ENCODE data around the gene DCP2.

DCP2 gene

DNA sequence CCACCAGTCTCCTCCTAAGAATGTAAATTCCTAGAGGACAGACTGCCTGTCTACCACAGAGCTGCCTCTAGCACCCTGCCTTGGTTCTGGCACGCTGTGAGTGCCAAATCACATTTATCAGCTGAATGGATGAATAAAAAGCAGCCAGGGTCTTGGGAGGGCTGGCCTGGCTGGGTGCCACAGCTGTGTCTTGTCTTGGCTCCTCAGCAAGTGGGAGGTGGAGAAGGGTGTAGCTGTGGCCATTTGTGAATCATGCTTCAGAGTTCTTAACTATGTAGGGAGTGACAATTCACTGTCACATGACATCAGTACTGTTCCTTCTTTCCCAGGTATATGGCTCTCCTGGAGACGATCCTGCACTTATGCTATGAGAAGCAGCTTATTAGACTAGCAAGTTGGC is 70.6 kb downstream of the DCP2 start:
- no peaks in the 10 kb centered on the region for H3F3A ChIP-seq (ENCODE audit: insufficient read depth, low read length)
- no peak overlapping the region for H3K4me2 ChIP-seq (ENCODE audit: low read length)
- H4K20me1 ChIP-seq (ENCODE audit: insufficient read depth, low read length) = no peaks in the 10 kb centered on the region
- no peak overlapping the region for H3K9ac ChIP-seq (ENCODE audit: low read length)
- H3K9me3 ChIP-seq (ENCODE audit: low read length) = no peaks in the 10 kb centered on the region
- H3K4me1 ChIP-seq (ENCODE audit: insufficient read depth, low read length, severe bottlenecking) = peaks cover 6% of the 10 kb centered on the region
- H3K27me3 ChIP-seq (ENCODE audit: insufficient read depth, low read length) = no peaks in the 10 kb centered on the region
- no peak overlapping the region for H3K27ac ChIP-seq (ENCODE audit: low read depth, low read length, poor library complexity, severe bottlenecking)
- no peak overlapping the region for H3K4me3 ChIP-seq (ENCODE audit: low read depth, low read length, poor library complexity, severe bottlenecking)
- no peak for TF ChIP-seq EZH2 (IDR thresholded peaks at IDR 0.05; ENCODE audit: borderline replicate concordance, low read length)
- TF ChIP-seq, protein P1, sequence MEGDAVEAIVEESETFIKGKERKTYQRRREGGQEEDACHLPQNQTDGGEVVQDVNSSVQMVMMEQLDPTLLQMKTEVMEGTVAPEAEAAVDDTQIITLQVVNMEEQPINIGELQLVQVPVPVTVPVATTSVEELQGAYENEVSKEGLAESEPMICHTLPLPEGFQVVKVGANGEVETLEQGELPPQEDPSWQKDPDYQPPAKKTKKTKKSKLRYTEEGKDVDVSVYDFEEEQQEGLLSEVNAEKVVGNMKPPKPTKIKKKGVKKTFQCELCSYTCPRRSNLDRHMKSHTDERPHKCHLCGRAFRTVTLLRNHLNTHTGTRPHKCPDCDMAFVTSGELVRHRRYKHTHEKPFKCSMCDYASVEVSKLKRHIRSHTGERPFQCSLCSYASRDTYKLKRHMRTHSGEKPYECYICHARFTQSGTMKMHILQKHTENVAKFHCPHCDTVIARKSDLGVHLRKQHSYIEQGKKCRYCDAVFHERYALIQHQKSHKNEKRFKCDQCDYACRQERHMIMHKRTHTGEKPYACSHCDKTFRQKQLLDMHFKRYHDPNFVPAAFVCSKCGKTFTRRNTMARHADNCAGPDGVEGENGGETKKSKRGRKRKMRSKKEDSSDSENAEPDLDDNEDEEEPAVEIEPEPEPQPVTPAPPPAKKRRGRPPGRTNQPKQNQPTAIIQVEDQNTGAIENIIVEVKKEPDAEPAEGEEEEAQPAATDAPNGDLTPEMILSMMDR (IDR thresholded peaks at IDR 0.05; ENCODE audit: low read length) = no peak
- H3K79me2 ChIP-seq (ENCODE audit: insufficient read depth, low read length) = no peaks in the 10 kb centered on the region
- no peaks in the 10 kb centered on the region for H3K36me3 ChIP-seq (ENCODE audit: insufficient read depth, low read length)
- no peak overlapping the region for H2AFZ ChIP-seq (ENCODE audit: low read length)
- no peaks in the 10 kb centered on the region for H3K9me2 ChIP-seq (ENCODE audit: low read depth, low read length)

DNA sequence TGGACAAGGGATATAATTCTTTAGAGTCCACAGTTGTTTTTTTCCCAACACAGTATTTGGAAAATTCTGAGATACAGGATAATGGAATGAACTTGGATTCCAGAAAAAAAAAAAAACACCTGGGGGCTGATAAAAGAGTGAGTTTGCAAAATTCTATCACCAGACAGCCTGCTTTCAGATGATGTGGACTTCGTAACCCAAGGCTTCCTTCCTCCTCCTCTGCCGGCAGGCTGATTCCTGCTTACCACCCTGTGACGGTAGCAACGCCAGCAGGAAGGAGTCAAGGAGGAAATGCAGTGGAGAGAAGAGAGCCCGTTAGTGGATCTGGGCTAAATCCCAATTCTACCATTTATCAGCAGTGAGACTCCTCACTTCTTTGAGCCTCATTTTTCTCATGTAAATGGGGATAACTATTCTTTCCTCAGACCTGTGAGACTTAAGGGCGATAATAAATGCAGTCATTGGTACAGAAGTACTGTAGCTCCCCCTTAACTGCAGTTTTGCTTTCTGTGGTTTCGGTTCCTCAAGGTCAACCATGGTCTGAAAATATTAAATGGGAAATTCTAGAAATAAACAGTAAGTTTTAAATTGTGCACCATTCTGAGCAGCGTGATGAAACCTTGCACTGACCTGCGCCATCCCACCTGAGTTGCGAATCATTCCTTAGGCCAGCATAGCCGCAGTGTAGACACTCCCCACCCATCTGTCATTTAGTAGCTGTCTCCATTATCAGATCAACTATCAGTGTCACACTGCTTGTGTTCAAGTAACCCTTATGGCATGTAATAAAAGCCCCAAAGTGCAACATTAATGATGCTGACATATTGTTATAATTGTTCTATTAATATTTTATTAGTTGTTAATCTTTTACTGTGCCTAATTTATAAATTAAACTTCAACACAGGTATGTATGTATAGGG is 71.4 kb downstream of the DCP2 start:
- H3K4me1 ChIP-seq (ENCODE audit: insufficient read depth, low read length, severe bottlenecking) = peaks cover 6% of the 10 kb centered on the region
- TF ChIP-seq EZH2 (IDR thresholded peaks at IDR 0.05; ENCODE audit: borderline replicate concordance, low read length) = no peak
- TF ChIP-seq, protein P1 (IDR thresholded peaks at IDR 0.05; ENCODE audit: low read length) = no peak
- H3F3A ChIP-seq (ENCODE audit: insufficient read depth, low read length) = no peaks in the 10 kb centered on the region
- H3K9me3 ChIP-seq (ENCODE audit: low read length) = no peaks in the 10 kb centered on the region
- H3K27ac ChIP-seq (ENCODE audit: low read depth, low read length, poor library complexity, severe bottlenecking) = no peak overlapping the region
- no peak overlapping the region for H3K4me3 ChIP-seq (ENCODE audit: low read depth, low read length, poor library complexity, severe bottlenecking)
- H3K79me2 ChIP-seq (ENCODE audit: insufficient read depth, low read length) = no peaks in the 10 kb centered on the region
- H3K36me3 ChIP-seq (ENCODE audit: insufficient read depth, low read length) = no peaks in the 10 kb centered on the region
- 0 out of 2 replicates have a peak overlapping the region, but pooled peaks have one; percentile 24 for H3K4me2 ChIP-seq (ENCODE audit: low read length)
- no peaks in the 10 kb centered on the region for H3K9me2 ChIP-seq (ENCODE audit: low read depth, low read length)
- H4K20me1 ChIP-seq (ENCODE audit: insufficient read depth, low read length) = no peaks in the 10 kb centered on the region
- H3K9ac ChIP-seq (ENCODE audit: low read length) = no peak overlapping the region
- H2AFZ ChIP-seq (ENCODE audit: low read length) = no peak overlapping the region
- H3K27me3 ChIP-seq (ENCODE audit: insufficient read depth, low read length) = no peaks in the 10 kb centered on the region

DNA sequence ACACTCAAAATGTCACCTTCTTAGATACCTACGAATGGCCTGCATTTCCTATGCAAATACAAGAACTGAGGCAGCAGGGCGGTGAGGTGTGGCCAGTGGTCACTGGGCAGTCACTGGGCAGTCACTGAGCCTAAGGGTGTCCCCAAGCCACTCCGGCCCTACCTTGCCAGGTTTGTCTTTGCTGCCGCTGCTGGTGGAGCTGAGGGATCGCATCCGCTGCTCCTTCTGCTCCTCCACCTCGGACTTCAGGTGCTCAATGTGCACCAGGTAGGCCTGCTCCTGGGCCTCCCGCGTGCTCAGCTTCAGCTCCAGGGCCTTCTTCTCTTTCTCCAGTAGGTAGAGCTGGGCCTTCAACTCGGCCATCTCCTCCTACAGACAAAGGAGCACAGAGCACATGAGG is 72.3 kb downstream of the DCP2 start:
- no peaks in the 10 kb centered on the region for H3K36me3 ChIP-seq (ENCODE audit: insufficient read depth, low read length)
- H3K4me1 ChIP-seq (ENCODE audit: insufficient read depth, low read length, severe bottlenecking) = peaks cover 6% of the 10 kb centered on the region

More for the DNA sequence above, 72.3 kb downstream of the DCP2 start:
- Histone ChIP-seq H3K27ac (ENCODE audit: low read depth, low read length, poor library complexity, severe bottlenecking) (no peak overlapping the region), H3K4me3 (ENCODE audit: low read depth, low read length, poor library complexity, severe bottlenecking) (no peak overlapping the region), H2AFZ (ENCODE audit: low read length) (no peak overlapping the region), H3K9me2 (ENCODE audit: low read depth, low read length) (no peaks in the 10 kb centered on the region), H3K9ac (ENCODE audit: low read length) (no peak overlapping the region), H3K27me3 (ENCODE audit: insufficient read depth, low read length) (no peaks in the 10 kb centered on the region), H3F3A (ENCODE audit: insufficient read depth, low read length) (no peaks in the 10 kb centered on the region), H4K20me1 (ENCODE audit: insufficient read depth, low read length) (no peaks in the 10 kb centered on the region), H3K9me3 (ENCODE audit: low read length) (no peaks in the 10 kb centered on the region), H3K79me2 (ENCODE audit: insufficient read depth, low read length) (no peaks in the 10 kb centered on the region), H3K4me2 (ENCODE audit: low read length) (no peak overlapping the region)
- no peak for TF ChIP-seq EZH2 (IDR thresholded peaks at IDR 0.05; ENCODE audit: borderline replicate concordance, low read length)
- TF ChIP-seq, protein P1 (IDR thresholded peaks at IDR 0.05; ENCODE audit: low read length) = no peak

Measured in OCI-LY1 (cell line).